WI38 (cell line): Measurements from ENCODE around the gene GLCE.

ENCODE experiments used
- H3K4me3 ChIP-seq: 2 replicates; pipeline ENCODE4 v1.5.1; 2011; ENCODE audit warnings: low read depth, mild to moderate bottlenecking, control low read depth, low read length
- TF ChIP-seq, protein P1 (sequence below): IDR thresholded peaks from 2 replicates; pipeline ENCODE4 v1.5.1; 2012; ENCODE audit warnings: low read depth, mild to moderate bottlenecking, control low read depth, low read length

The GLCE gene

DNA sequence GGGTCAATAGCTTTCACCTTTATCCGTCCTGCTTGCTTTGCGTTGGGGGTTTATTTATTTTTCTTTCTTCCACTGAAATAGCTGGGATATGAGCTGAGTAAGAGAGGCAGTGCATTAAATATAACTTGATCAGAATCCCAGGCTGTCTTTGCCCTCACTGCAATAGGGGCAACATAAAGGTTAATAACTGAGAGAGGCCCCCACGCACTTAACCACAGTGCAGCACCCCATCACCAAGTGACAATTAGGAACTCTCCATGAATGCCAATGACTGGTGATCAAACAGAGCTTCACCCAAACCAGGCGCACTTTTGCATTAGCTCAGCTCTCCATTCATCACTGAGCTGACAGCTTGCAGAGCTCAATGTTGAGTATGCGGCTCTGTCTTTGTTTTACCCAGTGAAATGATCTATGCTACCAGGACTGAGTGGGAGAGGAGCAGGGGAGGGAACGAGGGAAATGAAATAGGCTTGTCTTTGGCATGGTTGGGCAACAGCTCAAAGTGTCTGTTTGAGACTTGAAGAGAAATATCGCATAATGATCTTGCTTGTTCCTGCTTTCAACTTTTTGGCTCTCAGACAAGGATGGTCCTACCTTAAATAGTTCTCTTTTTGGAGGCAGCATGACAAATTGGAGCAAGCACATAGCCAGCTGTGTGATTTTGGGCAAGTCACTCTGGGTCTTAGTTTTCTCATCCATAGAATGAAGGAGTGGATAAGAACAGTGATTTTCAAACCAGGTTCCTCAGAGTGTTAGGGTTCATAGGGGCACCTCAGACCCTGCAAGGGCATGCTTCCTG, 14.5 kb upstream of the GLCE start:
- H3K4me3 ChIP-seq: no peak overlapping the region
- TF ChIP-seq, protein P1, sequence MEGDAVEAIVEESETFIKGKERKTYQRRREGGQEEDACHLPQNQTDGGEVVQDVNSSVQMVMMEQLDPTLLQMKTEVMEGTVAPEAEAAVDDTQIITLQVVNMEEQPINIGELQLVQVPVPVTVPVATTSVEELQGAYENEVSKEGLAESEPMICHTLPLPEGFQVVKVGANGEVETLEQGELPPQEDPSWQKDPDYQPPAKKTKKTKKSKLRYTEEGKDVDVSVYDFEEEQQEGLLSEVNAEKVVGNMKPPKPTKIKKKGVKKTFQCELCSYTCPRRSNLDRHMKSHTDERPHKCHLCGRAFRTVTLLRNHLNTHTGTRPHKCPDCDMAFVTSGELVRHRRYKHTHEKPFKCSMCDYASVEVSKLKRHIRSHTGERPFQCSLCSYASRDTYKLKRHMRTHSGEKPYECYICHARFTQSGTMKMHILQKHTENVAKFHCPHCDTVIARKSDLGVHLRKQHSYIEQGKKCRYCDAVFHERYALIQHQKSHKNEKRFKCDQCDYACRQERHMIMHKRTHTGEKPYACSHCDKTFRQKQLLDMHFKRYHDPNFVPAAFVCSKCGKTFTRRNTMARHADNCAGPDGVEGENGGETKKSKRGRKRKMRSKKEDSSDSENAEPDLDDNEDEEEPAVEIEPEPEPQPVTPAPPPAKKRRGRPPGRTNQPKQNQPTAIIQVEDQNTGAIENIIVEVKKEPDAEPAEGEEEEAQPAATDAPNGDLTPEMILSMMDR: no peak

GRCh38 chr15:69146724-69147435, 13.6 kb upstream of the GLCE start:
- TF ChIP-seq, protein P1: no peak
- H3K4me3 ChIP-seq: no peak overlapping the region

- TF ChIP-seq, protein P1: no peak
- no peak overlapping the region for H3K4me3 ChIP-seq
Observed at GRCh38 chr15:69148465-69148864, 12.0 kb upstream of the GLCE start.

DNA sequence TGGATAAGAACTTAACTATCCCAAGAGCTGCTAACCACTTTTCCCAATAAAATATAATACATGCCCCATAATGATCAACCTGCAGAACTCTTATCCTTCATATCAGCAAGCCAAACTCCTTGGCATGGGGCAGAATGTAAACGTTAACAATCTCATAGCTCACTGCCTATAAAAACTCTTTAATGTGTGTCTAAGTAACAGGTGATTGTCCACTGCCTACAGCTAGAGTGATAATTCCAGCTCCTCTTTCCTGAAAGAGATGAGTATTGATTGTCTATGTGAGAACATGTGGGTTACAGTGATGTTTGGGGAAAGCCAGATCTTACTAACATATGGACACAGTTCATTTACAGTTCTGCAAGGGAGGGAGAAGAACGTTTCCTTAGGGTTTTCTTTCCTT, 11.3 kb upstream of the GLCE start:
- TF ChIP-seq, protein P1: no peak

GRCh38 chr15:69149803-69150202, 10.6 kb upstream of the GLCE start:
- TF ChIP-seq, protein P1: no peak
- H3K4me3 ChIP-seq: no peak overlapping the region

More for the DNA sequence above, 11.3 kb upstream of the GLCE start:
- H3K4me3 ChIP-seq: no peak overlapping the region

DNA sequence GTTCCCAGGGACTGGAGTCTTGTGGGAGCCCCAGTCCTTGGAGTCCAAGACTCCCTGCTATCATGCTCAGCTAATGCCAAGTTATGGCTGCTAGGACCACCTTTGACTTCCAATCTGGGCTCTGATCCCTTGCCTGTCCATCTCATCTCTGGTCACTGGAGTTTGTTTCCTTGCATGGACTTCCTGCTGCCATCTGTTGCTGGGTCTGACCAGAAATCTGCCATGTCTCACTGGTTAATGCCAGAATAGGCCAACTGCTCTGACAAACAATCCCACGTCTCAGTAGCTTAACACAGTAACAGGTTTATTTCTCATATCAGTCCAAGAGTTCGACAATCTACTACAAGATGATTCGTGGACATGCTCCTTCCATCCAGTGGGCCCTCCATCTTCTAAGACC, 10.1 kb upstream of the GLCE start:
- no peak overlapping the region for H3K4me3 ChIP-seq
- TF ChIP-seq, protein P1: no peak

DNA sequence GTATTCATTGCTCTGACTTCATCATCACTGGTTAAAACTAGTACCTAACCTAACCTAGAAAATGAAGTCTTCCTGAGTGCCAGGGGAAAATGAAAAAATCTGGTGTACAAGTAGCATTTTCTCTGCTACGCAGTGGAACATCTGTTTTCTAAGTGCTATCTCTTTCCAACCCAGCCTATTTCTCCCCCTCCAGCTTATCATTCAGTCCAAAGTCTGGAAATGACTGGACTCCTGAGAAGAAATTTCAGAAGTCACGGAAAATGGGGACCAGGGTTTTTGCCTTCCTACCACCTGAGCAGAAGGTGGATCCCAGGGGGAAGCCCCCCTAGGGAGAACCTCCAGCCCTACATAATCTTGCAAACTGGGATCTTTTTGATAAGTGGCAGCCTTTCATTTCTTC, 9.6 kb upstream of the GLCE start:
- TF ChIP-seq, protein P1: no peak
- no peak overlapping the region for H3K4me3 ChIP-seq
